B cell (primary cell): ENCODE data around the gene CPNE2. TPM values are rescaled to one million over a fixed set of nuclear protein-coding genes. Genes with fewer than 3 reads are reported as not detected.
A peak's percentile ranks its signal among the peaks of the same experiment; 100 is the strongest.

Experiments used
- ATAC-seq: fragments of 200-7000 bp; cut with Tn5 transposase; one replicate; pipeline ENCODE4 v1.10.0; 2021; ENCODE audit warnings: low read depth, mild to moderate bottlenecking, moderate number of reproducible peaks, moderate library complexity
- CTCF ChIA-PET: fragments of 350-600 bp; sonication (Branson Sonifier 250); formaldehyde crosslinking; loops from one replicate; lab custom pipeline; 2021; ENCODE audit warnings: antibody characterized with exemption, inconsistent platforms; lab: Charles Lee
- POLR2A ChIA-PET: fragments of 350-600 bp; sonication (Branson Sonifier 250); formaldehyde crosslinking; loops from one replicate; lab custom pipeline; 2021; ENCODE audit warnings: antibody characterized with exemption; lab: Charles Lee
- DNase-seq: peaks from one replicate; pipeline ENCODE4 v3.0.0; 2013
- H2AFZ ChIP-seq: 2 replicates; pipeline ENCODE4 v1.6.1; 2012; ENCODE audit warnings: mild to moderate bottlenecking, low read depth, low read length; ENCODE audit not compliant: insufficient read depth, poor library complexity, severe bottlenecking
- H3K27ac ChIP-seq, 2 donors: 1 replicate in 1 of 2; 2 replicates in 1 of 2; pipeline ENCODE4 v1.5.1; 2012 to 2013; ENCODE audit warnings: low read length in 2 of 2, mild to moderate bottlenecking in 2 of 2, moderate library complexity in 1 of 2
- H3K27me3 ChIP-seq, 4 experiments: fragments of 200-600 bp in 1 of 4; sonication (generic) in 1 of 4; replicated peaks in 1 of 4; 1 replicate in 2 of 4; 2 replicates in 2 of 4; pipeline versions ENCODE4 v1.6.1 to v1.7.0; 2013 to 2016; ENCODE audit warnings: low read length in 3 of 4, mild to moderate bottlenecking in 2 of 4, mixed read lengths in 1 of 4, moderate library complexity in 1 of 4; ENCODE audit not compliant: insufficient read depth in 4 of 4, control insufficient read depth in 3 of 4; ENCODE audit errors: control extremely low read depth in 1 of 4
- H3K36me3 ChIP-seq, 2 experiments: replicated peaks in 1 of 2; 1 replicate in 1 of 2; 2 replicates in 1 of 2; pipeline versions ENCODE4 v1.6.1 to v1.7.1; 2013; ENCODE audit warnings: low read length in 1 of 2; ENCODE audit not compliant: insufficient read depth in 2 of 2, control insufficient read depth in 1 of 2; ENCODE audit errors: control extremely low read depth in 1 of 2, extremely low read depth in 1 of 2
- H3K4me1 ChIP-seq, 2 donors: fragments of 200-600 bp in 1 of 2; sonication (generic) in 1 of 2; 1 replicate in 1 of 2; 2 replicates in 1 of 2; pipeline versions ENCODE4 v1.5.1 to v1.6.1; 2013 to 2017; ENCODE audit warnings: low read length in 2 of 2; ENCODE audit not compliant: control insufficient read depth in 2 of 2, insufficient read depth in 2 of 2
- H3K4me2 ChIP-seq: replicated peaks from 2 replicates; pipeline ENCODE3; 2012; ENCODE audit warnings: mild to moderate bottlenecking, low read depth, low read length; ENCODE audit not compliant: poor library complexity, severe bottlenecking
- H3K4me3 ChIP-seq, 5 experiments: fragments of 200-600 bp in 1 of 5; sonication (generic) in 1 of 5; 1 replicate in 3 of 5; 2 replicates in 2 of 5; pipeline versions ENCODE4 v1.5.1 to v1.7.0; 2011 to 2016; ENCODE audit warnings: low read length in 4 of 5, mild to moderate bottlenecking in 4 of 5, low read depth in 2 of 5, control low read depth in 1 of 5, moderate library complexity in 1 of 5; ENCODE audit not compliant: insufficient read depth in 1 of 5; ENCODE audit errors: control extremely low read depth in 1 of 5, extremely low read depth in 1 of 5
- H3K79me2 ChIP-seq: fragments of 200-600 bp; sonication (generic); one replicate; pipeline ENCODE4 v1.6.0; 2016; ENCODE audit warnings: low read length; ENCODE audit not compliant: control insufficient read depth, insufficient read depth
- H3K9ac ChIP-seq: fragments of 200-600 bp; sonication (generic); 2 replicates; pipeline ENCODE4 v1.6.1; 2017; ENCODE audit warnings: mild to moderate bottlenecking, low read length, moderate library complexity
- H3K9me3 ChIP-seq, 3 donors: one replicate each; pipeline versions ENCODE4 v1.6.1 to v1.7.1; 2013; ENCODE audit warnings: low read length in 2 of 3; ENCODE audit not compliant: control insufficient read depth in 2 of 3, insufficient read depth in 1 of 3; ENCODE audit errors: control extremely low read depth in 1 of 3
- H4K20me1 ChIP-seq: 2 replicates; pipeline ENCODE4 v1.6.0; 2012; ENCODE audit warnings: mild to moderate bottlenecking, low read length; ENCODE audit not compliant: insufficient read depth, control insufficient read depth, poor library complexity, severe bottlenecking
- H3K27ac Mint-ChIP-seq: one replicate; pipeline ENCODE4 v1.8.0; 2021; ENCODE audit warnings: mixed read lengths
- H3K27me3 Mint-ChIP-seq: one replicate; pipeline ENCODE4 v1.8.0; 2021; ENCODE audit warnings: mixed read lengths
- H3K4me1 Mint-ChIP-seq: one replicate; pipeline ENCODE4 v1.8.0; 2021; ENCODE audit warnings: mixed read lengths
- H3K4me3 Mint-ChIP-seq: one replicate; pipeline ENCODE4 v1.8.0; 2021; ENCODE audit warnings: mixed read lengths
- H3K9me3 Mint-ChIP-seq: one replicate; pipeline ENCODE4 v1.8.0; 2022; ENCODE audit warnings: mixed read lengths; ENCODE audit not compliant: insufficient read depth
- EZH2 ChIP-seq: IDR thresholded peaks from 2 replicates; pipeline ENCODE4 v1.6.1; 2012; ENCODE audit warnings: borderline replicate concordance, low read depth, mild to moderate bottlenecking, moderate library complexity, low read length; ENCODE audit not compliant: insufficient read depth, poor library complexity, severe bottlenecking
- WGBS: methylation state at CpG from one replicate; pipeline ENCODE4 v1.1.5; 2013; ENCODE audit warnings: missing lambda C conversion rate; ENCODE audit not compliant: insufficient coverage; 5-methylcytosine and 5-hydroxymethylcytosine counted together
- intact Hi-C: fragments of 100-400 bp; cut with micrococcal nuclease; formaldehyde crosslinking; loops from one replicate; pipeline ENCODE4 v1.10.0; 2022
- polyA plus RNA-seq: library from polyadenylated mRNA; depleted of rRNA; stranded (reverse); fragments of >200 nt; gene quantifications from 2 replicates; pipeline ENCODE4 v1.2.3, GENCODE V29; 2012
- total RNA-seq, 2 donors: library from RNA; stranded (reverse); fragments of 120-200 nt in 1 of 2; gene quantifications; 1 replicate in 1 of 2; 2 replicates in 1 of 2; pipeline versions ENCODE4 v1.2.3 to v1.2.4, GENCODE V29; 2013 to 2022
- TF ChIP-seq, protein P1 (sequence below): fragments of 200-600 bp; IDR thresholded peaks from one replicate; pipeline ENCODE4 v1.8.0; 2022; ENCODE audit warnings: antibody characterized with exemption, mild to moderate bottlenecking

Gene CPNE2
- total and polyA plus RNA-seq, 2 donors (not counting 1 experiment from before 2014, with no cell fraction given): 1.5 to 2.9 TPM

DNA sequence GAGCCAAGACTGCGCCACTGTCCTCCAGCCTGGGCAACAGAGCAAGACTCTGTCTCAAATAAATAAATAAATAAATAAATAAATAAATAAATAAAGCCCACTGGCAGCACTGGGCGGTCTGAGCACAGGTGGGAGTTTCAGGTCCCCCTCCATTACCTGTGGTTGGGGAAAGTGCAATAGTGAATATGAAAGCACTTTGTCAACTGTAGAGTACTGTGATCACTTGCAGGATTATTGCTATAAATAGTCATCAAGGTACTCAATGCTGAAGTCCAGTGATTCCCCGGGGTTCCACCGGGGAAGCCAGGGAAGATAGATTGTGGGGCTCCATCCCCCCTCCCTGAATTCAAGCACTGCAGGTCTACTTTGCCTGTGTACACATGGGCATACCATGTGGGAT, 42.7 kb upstream of the CPNE2 start:
- ChIA-PET CTCF (interaction anchor here (1.2 to 5.9 kb wide), 3 partner anchors 12 to 86 kb away, joined by 4 to 213 read pairs (median 21); partner anchors contain the start of gene CETP), POLR2A (interaction anchor here (1.0 kb wide), 1 partner anchor 20 kb away, joined by 3 read pairs; no protein-coding TSS in a partner anchor)
- no peaks in the 10 kb centered on the region for H3K9me3 ChIP-seq
- no peak overlapping the region for H2AFZ ChIP-seq
- H3K79me2 ChIP-seq: no peaks in the 10 kb centered on the region
- H3K27me3 Mint-ChIP-seq: no peaks in the 10 kb centered on the region
- H3K4me2 ChIP-seq: no peak overlapping the region
- H3K9me3 Mint-ChIP-seq: no peaks in the 10 kb centered on the region
- H3K4me3 Mint-ChIP-seq: no peak overlapping the region
- H3K36me3 ChIP-seq: peaks cover 3 to 72% of the 10 kb centered on the region in 2 experiments
- H3K27me3 ChIP-seq: no peaks in the 10 kb centered on the region
- WGBS: 63% methylated on average over 2 of the region's 4 CpGs
- H3K4me1 ChIP-seq: peaks cover 15 to 31% of the 10 kb centered on the region in 2 donors
- TF ChIP-seq, protein P1, sequence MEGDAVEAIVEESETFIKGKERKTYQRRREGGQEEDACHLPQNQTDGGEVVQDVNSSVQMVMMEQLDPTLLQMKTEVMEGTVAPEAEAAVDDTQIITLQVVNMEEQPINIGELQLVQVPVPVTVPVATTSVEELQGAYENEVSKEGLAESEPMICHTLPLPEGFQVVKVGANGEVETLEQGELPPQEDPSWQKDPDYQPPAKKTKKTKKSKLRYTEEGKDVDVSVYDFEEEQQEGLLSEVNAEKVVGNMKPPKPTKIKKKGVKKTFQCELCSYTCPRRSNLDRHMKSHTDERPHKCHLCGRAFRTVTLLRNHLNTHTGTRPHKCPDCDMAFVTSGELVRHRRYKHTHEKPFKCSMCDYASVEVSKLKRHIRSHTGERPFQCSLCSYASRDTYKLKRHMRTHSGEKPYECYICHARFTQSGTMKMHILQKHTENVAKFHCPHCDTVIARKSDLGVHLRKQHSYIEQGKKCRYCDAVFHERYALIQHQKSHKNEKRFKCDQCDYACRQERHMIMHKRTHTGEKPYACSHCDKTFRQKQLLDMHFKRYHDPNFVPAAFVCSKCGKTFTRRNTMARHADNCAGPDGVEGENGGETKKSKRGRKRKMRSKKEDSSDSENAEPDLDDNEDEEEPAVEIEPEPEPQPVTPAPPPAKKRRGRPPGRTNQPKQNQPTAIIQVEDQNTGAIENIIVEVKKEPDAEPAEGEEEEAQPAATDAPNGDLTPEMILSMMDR: no peak
- no peak for TF ChIP-seq EZH2
- no peaks in the 10 kb centered on the region for H4K20me1 ChIP-seq
- DNase-seq: no peak
- peak overlapping the region; percentile 74 for H3K27ac Mint-ChIP-seq
- H3K4me1 Mint-ChIP-seq: peaks cover 34% of the 10 kb centered on the region
- intact Hi-C loops: no loop called here
- H3K27ac ChIP-seq: no peak overlapping the region
- H3K4me3 ChIP-seq: no peak overlapping the region
- no peak overlapping the region for H3K9ac ChIP-seq
- no peak for ATAC-seq

DNA sequence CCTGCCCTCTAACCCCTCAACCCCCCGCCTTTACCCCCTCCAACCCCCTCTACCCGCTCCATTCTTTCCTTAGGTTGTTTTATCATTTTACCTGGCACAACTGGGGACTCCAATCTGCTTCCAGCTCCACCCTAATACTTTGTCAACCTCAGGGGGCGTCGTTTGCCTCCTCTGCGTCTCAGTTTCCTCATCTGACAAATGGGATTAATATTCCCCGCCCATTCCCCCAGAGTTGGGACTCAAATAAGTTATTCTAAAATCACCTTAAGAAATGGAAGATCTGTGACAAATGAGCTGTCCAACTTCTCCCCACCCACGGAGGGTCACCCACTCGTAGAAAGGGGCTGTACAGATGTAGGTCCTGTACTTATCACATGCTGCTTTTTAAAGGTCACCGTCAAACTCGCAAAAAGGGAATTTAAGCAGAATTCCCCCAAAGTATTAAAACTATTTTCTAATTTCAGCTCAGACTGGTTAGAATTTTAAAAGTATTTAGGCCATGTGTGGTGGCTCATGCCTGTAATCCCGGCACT, 40.6 kb upstream of the CPNE2 start:
- H3K27ac ChIP-seq: peak overlapping the region in 1 of 2 donors; percentile 19
- H2AFZ ChIP-seq: no peak overlapping the region
- no peaks in the 10 kb centered on the region for H3K79me2 ChIP-seq
- H3K9ac ChIP-seq: no peak overlapping the region
- no peaks in the 10 kb centered on the region for H4K20me1 ChIP-seq
- H3K9me3 ChIP-seq: no peaks in the 10 kb centered on the region
- H3K4me2 ChIP-seq: no peak overlapping the region
- no peaks in the 10 kb centered on the region for H3K27me3 ChIP-seq
- intact Hi-C loops: no loop called here
- H3K4me1 ChIP-seq: peaks cover 0 to 12% of the 10 kb centered on the region in 2 donors
- H3K4me3 ChIP-seq: no peak overlapping the region
- ChIA-PET CTCF (interaction anchor here (0.7 to 4.4 kb wide), 5 partner anchors 14 to 86 kb away, joined by 3 to 21 read pairs (median 3); no protein-coding TSS in a partner anchor), POLR2A (interaction anchor here (0.5 to 0.6 kb wide), 2 partner anchors 25 to 60 kb away, joined by 3 to 5 read pairs; no protein-coding TSS in a partner anchor)
- Mint-ChIP-seq H3K4me1 (peaks cover 20% of the 10 kb centered on the region), H3K4me3 (peak overlapping the region; percentile 29), H3K27ac (peak overlapping the region; percentile 80), H3K27me3 (no peaks in the 10 kb centered on the region), H3K9me3 (no peaks in the 10 kb centered on the region)
- H3K36me3 ChIP-seq: peaks cover 3 to 80% of the 10 kb centered on the region in 2 experiments
- no peak for TF ChIP-seq EZH2
- TF ChIP-seq, protein P1: no peak
- DNase-seq: no peak
- ATAC-seq: no peak
- no CpG with 5 or more reads among the region's 11 CpGs for WGBS
